Measurements from ENCODE around the gene AP1M2.
"Not testable (repeated sequence)": the region's sequence is repeated elsewhere in the genome, so short reads cannot be mapped to it uniquely, and the experiment has no call there.

The AP1M2 gene

DNA sequence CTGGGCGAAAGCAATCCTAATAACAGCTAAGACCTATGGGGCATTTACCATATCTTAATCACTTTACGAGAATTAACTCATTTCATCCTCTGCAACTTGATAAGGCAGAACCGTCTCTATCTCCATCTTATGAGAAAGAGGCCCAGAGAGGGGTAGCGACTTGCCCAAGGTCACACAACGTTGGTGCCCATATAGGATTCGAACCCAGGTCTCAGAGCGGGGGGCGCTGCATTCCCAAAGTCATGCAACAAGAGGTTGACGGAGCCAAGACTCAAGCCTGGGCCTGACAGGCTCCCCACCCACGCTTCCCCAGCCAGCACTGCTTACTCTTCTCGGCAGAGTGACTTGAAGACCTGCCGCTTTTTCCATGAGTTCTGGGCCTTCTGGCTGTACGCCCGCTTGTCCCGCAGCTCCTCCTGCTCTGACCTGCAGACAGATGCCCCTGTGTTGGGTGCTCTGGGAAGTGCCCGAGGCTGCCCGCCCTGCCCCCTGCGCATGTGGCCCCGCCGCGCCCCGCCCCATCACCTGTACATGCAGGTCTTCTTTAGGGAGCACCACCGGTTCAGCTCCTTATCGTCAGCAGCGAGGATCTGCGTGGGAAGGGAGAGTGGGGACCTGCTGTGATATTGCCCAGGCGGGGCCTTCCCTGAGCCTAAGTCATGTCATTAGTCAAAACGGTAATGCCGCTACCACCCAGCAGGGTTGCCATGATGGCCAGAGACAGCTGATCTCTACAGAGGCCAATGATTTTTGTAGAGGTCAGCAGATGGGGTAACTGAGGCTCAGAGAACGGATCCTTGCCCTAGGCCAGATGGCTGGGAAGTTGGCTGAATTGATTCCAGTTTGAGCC lies 32.1 kb downstream of the AP1M2 start:
- H3K4me3 ChIP-seq (replicated peaks; ENCODE audit: low read depth, low read length) = no peak overlapping the region
- no peak for DNase-seq (ENCODE audit: low read depth)
- TF ChIP-seq, protein P1, sequence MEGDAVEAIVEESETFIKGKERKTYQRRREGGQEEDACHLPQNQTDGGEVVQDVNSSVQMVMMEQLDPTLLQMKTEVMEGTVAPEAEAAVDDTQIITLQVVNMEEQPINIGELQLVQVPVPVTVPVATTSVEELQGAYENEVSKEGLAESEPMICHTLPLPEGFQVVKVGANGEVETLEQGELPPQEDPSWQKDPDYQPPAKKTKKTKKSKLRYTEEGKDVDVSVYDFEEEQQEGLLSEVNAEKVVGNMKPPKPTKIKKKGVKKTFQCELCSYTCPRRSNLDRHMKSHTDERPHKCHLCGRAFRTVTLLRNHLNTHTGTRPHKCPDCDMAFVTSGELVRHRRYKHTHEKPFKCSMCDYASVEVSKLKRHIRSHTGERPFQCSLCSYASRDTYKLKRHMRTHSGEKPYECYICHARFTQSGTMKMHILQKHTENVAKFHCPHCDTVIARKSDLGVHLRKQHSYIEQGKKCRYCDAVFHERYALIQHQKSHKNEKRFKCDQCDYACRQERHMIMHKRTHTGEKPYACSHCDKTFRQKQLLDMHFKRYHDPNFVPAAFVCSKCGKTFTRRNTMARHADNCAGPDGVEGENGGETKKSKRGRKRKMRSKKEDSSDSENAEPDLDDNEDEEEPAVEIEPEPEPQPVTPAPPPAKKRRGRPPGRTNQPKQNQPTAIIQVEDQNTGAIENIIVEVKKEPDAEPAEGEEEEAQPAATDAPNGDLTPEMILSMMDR (IDR thresholded peaks at IDR 0.05; ENCODE audit: low read length, missing control alignments) = no peak

DNA sequence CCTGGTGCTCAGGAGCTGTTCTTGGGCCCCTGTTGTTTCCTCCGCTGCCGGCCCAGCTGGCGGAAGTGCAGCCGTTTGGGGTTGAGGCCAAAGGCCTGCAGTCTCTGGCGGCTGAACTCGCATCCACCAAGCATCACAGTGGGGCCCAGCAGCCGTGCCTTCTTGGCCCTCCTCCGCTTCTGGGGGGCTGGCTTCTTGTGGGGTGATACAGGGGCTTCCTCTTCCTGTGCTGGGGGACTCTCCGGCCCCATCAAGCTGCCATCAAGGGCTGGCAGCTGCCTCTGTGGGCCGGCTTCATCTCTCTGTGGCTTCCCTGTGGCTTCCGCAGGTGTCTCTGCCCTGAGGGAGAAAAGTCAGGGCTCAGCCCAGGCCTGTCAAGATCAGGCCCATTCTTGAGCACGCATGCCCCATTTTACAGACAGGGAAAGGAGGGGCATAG lies 33.1 kb downstream of the AP1M2 start:
- TF ChIP-seq, protein P1 (IDR thresholded peaks at IDR 0.05; ENCODE audit: low read length, missing control alignments) = no peak
- no peak for DNase-seq (ENCODE audit: low read depth)
- no peak overlapping the region for H3K4me3 ChIP-seq (replicated peaks; ENCODE audit: low read depth, low read length)

- no peak for DNase-seq (ENCODE audit: low read depth)
- H3K4me3 ChIP-seq (replicated peaks; ENCODE audit: low read depth, low read length) = no peak overlapping the region
- TF ChIP-seq, protein P1 (IDR thresholded peaks at IDR 0.05; ENCODE audit: low read length, missing control alignments) = no peak
Observed at GRCh38 chr19:10553087-10553667, 33.9 kb downstream of the AP1M2 start.

DNA sequence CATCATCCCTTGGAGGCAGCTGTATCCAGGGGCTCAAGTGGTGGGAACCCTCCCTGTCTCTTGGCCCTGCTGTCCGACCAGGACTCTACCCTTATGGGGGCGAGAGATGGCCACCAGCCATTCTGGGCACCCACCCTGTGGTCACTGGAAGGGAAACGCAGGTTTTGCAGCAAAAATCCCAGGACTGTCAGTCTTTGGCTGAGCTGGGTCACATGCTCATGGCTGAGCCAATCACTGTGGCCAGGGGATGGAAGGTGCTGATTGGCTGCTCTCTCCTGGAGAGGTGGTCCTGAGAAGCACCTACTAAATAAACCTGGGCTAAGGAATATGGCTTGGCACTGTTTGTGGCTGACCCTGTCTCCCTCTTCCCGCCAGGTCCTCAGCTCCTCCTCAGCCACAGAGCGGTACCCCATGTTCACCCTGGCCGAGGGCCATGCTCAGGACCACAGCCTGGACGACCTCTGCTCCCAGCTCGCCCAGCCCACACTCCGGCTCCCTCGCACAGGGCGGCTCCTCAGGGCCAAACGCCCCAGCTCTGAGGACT lies 34.5 kb downstream of the AP1M2 start:
- TF ChIP-seq, protein P1 (IDR thresholded peaks at IDR 0.05; ENCODE audit: low read length, missing control alignments) = no peak
- DNase-seq (ENCODE audit: low read depth) = no peak
- no peak overlapping the region for H3K4me3 ChIP-seq (replicated peaks; ENCODE audit: low read depth, low read length)

DNA sequence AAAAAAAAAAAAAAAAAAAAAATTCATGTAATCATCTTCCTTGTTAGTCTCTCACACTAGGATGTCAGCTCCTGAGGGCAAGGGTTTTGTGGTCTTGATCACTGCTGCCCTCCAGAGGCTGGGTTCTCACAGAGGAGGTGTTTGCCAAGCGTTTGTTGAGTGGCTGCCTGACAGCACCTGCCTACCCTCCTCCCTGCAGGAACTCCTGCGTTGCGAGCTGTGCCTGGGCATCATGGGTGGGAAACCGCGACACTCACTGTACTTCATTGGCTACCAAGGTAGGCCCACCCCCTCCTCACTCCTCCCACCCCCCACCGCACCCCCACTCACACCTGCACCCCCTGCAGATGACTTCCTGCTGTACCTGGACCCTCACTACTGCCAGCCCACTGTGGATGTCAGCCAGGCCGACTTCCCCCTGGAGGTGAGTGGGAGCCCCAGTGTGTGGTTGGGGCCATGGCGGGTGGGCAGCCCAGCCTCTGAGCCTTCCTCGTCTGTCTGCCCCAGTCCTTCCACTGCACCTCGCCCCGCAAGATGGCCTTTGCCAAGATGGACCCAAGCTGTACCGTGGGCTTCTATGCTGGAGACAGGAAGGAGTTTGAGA lies 35.3 kb downstream of the AP1M2 start:
- H3K4me3 ChIP-seq (replicated peaks; ENCODE audit: low read depth, low read length) = no peak overlapping the region
- DNase-seq (ENCODE audit: low read depth) = peak; percentile 49
- TF ChIP-seq, protein P1 (IDR thresholded peaks at IDR 0.05; ENCODE audit: low read length, missing control alignments) = peak; percentile 20

DNA sequence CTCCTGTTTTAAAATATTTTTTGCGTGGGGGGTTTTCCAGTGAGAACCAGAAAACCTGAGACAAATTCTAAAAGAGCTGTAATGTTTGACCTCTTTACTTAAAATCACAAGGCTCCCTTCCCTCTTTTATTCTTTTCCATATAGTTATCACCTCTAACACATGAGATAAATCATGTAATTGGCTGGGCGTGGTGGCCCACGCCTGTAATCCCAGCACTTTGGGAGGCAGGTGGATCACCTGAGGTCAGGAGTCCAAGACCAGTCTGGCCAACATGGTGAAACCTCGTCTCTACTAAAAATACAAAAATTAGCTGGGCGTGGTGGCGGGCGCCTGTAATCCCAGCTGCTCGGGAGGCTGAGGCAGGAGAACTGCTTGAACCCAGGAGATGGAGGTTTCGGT lies 36.1 kb downstream of the AP1M2 start:
- DNase-seq (ENCODE audit: low read depth); H3K4me3 ChIP-seq (replicated peaks; ENCODE audit: low read depth, low read length): not testable (repeated sequence)

GRCh38 chr19:10550336-10550735 lies 36.8 kb downstream of the AP1M2 start:
- H3K4me3 ChIP-seq (replicated peaks; ENCODE audit: low read depth, low read length) = no peak overlapping the region
- no peak for DNase-seq (ENCODE audit: low read depth)
- TF ChIP-seq, protein P1 (IDR thresholded peaks at IDR 0.05; ENCODE audit: low read length, missing control alignments) = no peak
